ENCODE data around the gene GNAQ. TPM values are rescaled to one million over a fixed set of nuclear protein-coding genes. Genes with fewer than 3 reads are reported as not detected.

The GNAQ gene
- total and polyA plus RNA-seq, 2 of the 13 experiments (the other 11 are each of a cell fraction or from before 2014, with no cell fraction given): 16.5 to 17.7 TPM

DNA sequence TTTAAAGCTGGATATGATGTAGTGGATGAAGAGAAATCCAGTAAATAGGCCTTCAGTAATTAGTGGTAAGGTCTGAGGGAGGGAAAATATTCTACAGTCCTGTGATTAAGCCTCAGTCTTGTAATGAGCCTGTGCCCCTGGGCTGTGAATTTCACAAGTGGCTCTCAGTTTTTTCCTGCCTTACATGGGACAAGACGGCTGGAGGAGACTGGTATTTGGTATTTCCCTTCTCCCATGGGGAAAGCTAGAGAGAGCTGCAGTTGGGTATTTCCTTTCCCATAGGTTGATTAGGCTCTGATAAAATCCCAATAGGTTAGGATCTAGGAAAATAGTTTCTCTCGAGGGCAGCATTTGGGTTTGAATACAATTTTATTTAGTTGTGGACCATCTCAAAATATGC lies 321.3 kb downstream of the GNAQ start (continued):
- TF ChIP-seq MYC (CRISPR knock-in tag; IDR thresholded peaks at IDR 0.05; ENCODE audit: borderline replicate concordance) (no peak), ZNF484 (CRISPR knock-in tag; IDR thresholded peaks at IDR 0.05; ENCODE audit: borderline replicate concordance, low read depth) (no peak)

GRCh38 chr9:77708064-77708815 lies 323.4 kb downstream of the GNAQ start:
- Histone ChIP-seq H3K4me3 (replicated peaks in 1 of 3; ENCODE audit: insufficient read depth in 1 of 3, low read depth in 2 of 3, low read length in 3 of 3) (no peak overlapping the region), H3K9ac (ENCODE audit: insufficient read depth, low read depth, low read length) (no peak overlapping the region), H3K4me2 (ENCODE audit: low read depth, low read length) (no peak overlapping the region), H3K9me3 (ENCODE audit: low read length) (no peaks in the 10 kb centered on the region), H4K20me1 (ENCODE audit: insufficient read depth, low read length) (no peaks in the 10 kb centered on the region), H3K79me2 (ENCODE audit: insufficient read depth, low read length) (no peaks in the 10 kb centered on the region), H3K27me3 (ENCODE audit: control insufficient read depth in 1 of 2, insufficient read depth in 2 of 2, low read length in 2 of 2) (no peaks in the 10 kb centered on the region), H3K4me1 (ENCODE audit: insufficient read depth, low read length) (no peaks in the 10 kb centered on the region), H3K36me3 (replicated peaks in 1 of 2; ENCODE audit: control insufficient read depth in 1 of 2, insufficient read depth in 2 of 2, low read length in 2 of 2) (no peaks in the 10 kb centered on the region), H3K27ac (ENCODE audit: extremely low read length, insufficient read depth, low read length) (no peak overlapping the region), H2AFZ (ENCODE audit: low read length) (no peak overlapping the region)
- ATAC-seq: no peak
- FAIRE-seq: no peak
- 42% methylated on average over 1 of the region's 1 CpG for WGBS (ENCODE audit: low lambda C conversion rate)
- TF ChIP-seq NCOA1 (CRISPR knock-in tag; IDR thresholded peaks at IDR 0.05): no peak
- TF ChIP-seq FOXO1 (CRISPR knock-in tag; IDR thresholded peaks at IDR 0.05): no peak
- no peak for TF ChIP-seq THAP7 (CRISPR knock-in tag; IDR thresholded peaks at IDR 0.05)
- TF ChIP-seq SYNCRIP (IDR thresholded peaks at IDR 0.05; ENCODE audit: insufficient read depth, low read depth, low read length): no peak
- TF ChIP-seq ZNF792 (CRISPR knock-in tag; IDR thresholded peaks at IDR 0.05): no peak
- TF ChIP-seq FOXP1 (IDR thresholded peaks at IDR 0.05): no peak
- no peak for TF ChIP-seq FOXP1 (CRISPR knock-in tag; IDR thresholded peaks at IDR 0.05)
- TF ChIP-seq SKI (IDR thresholded peaks at IDR 0.05; ENCODE audit: partially characterized antibody): no peak
- TF ChIP-seq ZBTB1 (CRISPR knock-in tag; IDR thresholded peaks at IDR 0.05; ENCODE audit: borderline replicate concordance): no peak
- TF ChIP-seq ZNF720 (CRISPR knock-in tag; IDR thresholded peaks at IDR 0.05): no peak
- TF ChIP-seq MTF1 (CRISPR knock-in tag; IDR thresholded peaks at IDR 0.05): no peak
- TF ChIP-seq ZNF296 (CRISPR knock-in tag; conservative IDR thresholded peaks at IDR 0.05): no peak
- TF ChIP-seq ZSCAN29 (CRISPR knock-in tag; conservative IDR thresholded peaks at IDR 0.05): no peak
- TF ChIP-seq CC2D1A (CRISPR knock-in tag; IDR thresholded peaks at IDR 0.05): no peak
- no peak for TF ChIP-seq MXD1 (CRISPR knock-in tag; IDR thresholded peaks at IDR 0.05)
- no peak for TF ChIP-seq ZSCAN20 (CRISPR knock-in tag; IDR thresholded peaks at IDR 0.05; ENCODE audit: borderline replicate concordance)
- TF ChIP-seq ZSCAN21 (CRISPR knock-in tag; IDR thresholded peaks at IDR 0.05; ENCODE audit: borderline replicate concordance): no peak
- TF ChIP-seq RCOR2 (CRISPR knock-in tag; IDR thresholded peaks at IDR 0.05): no peak
- no peak for TF ChIP-seq ZNF629 (CRISPR knock-in tag; conservative IDR thresholded peaks at IDR 0.05)
- TF ChIP-seq ZBTB7B (CRISPR knock-in tag; IDR thresholded peaks at IDR 0.05): no peak
- no peak for TF ChIP-seq CERS6 (CRISPR knock-in tag; IDR thresholded peaks at IDR 0.05)
- POLR2A ChIA-PET: no interaction called here
- CTCF ChIA-PET (ENCODE audit: low intra/inter-chr PET ratio, low total read pairs): no interaction called here
- intact Hi-C loops (cut with micrococcal nuclease; ENCODE audit: unreplicated experiment): no loop called here
- in situ Hi-C loops (cut with HindIII; ENCODE audit: extremely low pct_ligation_motif_present, low pct_unique_long_range_greater_than_20kb): no loop called here
- DNase-seq (ENCODE audit: low spot score): no peak
- no TSS peak for BruUV-seq (replicated peaks)

Measured in HepG2 (cell line).